DMS114 treated with DMSO at 0.1 percent for 48 hours (cell line): Measurements from ENCODE around the gene DHRS9.

Experiments used
- DNase-seq: peaks from one replicate; lab custom pipeline; 2025; ENCODE audit not compliant: unreplicated experiment; lab: John Stamatoyannopoulos, UW

The DHRS9 gene

DNA sequence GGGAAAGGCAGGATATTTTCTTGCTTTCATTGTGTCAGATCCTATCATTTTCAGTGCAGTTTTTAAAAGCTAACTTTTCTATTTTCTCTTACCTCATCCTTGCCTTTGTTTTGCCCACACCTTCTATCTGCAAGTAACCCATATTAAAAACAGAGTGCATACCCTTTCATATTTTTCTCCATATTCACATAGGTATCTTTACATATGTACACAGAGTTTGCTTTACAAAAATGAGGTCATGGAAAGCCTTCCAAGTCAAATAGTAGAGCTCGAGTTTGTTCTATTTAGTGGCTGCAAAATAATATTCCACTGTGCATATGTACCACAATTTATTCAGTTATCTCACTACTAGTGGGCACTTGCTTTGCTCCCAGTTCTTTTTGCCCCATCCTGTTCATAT, 3.9 kb upstream of the DHRS9 start:
- DNase-seq = no peak

GRCh38 chr2:169065864-169066517, 3.4 kb upstream of the DHRS9 start:
- no peak for DNase-seq

DNA sequence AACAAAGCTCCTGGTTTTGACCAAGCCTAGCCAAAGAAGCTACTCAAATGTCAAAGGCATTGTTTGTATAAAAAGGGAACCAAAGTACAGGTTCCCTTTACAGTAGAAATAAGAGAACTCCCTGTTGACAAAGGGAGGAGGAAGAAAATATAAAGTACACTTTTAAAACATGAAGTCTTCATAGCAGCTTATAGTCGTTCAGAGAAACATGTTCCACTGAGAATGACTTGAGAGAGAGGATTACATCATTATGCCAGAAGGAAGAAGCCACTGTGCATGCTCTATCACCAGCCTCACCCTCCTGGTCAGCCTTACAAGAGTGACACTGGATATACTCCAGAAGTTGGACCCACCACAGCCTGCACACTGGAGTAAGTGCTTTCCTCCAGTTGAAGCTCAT, 2.5 kb upstream of the DHRS9 start:
- no peak for DNase-seq

DNA sequence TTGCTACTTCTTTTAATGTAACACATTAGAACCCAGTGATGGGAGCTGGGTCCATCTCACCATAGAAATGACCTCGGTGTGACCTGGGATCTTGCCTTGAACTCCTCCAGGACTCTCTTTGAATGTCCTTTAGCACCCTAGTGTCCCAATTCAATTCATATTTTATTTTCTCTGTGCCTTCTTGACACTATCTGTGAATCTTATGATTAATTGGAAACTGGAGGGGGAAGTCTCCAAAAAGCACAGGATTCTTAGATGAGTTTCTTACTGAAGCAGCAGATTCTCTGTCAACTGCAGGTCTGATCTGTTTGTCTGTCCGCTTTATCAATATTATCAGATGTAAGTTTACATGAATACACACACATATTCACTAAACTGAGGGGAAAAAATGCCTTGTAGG, 470 bp downstream of the DHRS9 start:
- DNase-seq = no peak

DNA sequence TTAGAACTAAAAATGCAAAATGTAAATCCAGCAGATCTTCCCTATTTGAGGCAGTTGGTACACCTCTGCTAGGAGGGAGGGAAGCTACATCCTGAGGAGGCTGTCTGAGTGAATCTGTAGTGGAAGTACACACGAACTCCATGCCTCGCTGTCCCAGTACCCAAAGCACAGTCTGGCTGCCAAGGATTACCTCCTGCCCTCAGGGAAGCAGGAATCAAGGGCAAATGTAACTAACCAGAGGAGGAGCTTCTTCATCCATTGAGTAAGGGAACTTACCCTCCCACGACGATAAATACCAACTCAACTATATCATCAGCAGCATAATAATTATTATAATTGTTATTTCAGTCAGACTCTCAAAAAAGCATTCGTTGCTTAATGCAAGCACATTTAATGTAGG, 2.1 kb downstream of the DHRS9 start:
- no peak for DNase-seq

GRCh38 chr2:169072163-169072925, 3.0 kb downstream of the DHRS9 start:
- DNase-seq = no peak

DNA sequence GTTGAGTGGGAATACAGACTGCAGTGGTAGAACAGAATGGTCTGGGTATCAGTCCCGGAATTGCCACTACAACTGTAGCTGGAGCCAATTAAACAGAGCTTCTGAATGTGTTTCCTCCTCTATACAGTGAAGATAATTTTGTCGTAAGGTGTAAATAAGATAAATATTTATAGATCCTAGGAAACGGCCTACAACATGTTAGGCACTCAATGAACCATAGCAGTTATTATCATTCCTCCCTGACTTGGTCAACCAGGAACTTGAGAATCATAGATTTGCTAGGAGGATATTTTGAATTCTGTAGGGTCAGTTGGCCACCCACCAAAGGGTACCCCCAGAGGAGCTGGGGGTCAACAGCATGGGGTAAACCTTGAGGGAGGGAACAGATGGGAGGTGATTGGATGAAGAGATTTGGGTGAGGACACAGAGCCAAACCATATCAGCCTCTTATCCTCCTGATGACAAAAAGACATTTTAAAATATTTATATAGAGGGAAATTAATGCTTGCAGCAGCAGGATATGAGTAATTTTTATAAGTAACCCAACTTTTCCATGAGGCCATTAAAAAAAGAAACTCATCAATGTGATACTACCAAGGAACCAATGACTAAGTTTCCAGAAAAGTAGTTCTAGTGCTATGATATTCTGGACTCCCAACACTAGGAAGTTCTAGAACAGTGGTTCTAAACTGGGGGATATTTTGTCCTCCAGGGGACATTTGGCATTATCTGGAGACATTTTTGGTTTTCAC, 4.0 kb downstream of the DHRS9 start:
- DNase-seq = no peak

DNA sequence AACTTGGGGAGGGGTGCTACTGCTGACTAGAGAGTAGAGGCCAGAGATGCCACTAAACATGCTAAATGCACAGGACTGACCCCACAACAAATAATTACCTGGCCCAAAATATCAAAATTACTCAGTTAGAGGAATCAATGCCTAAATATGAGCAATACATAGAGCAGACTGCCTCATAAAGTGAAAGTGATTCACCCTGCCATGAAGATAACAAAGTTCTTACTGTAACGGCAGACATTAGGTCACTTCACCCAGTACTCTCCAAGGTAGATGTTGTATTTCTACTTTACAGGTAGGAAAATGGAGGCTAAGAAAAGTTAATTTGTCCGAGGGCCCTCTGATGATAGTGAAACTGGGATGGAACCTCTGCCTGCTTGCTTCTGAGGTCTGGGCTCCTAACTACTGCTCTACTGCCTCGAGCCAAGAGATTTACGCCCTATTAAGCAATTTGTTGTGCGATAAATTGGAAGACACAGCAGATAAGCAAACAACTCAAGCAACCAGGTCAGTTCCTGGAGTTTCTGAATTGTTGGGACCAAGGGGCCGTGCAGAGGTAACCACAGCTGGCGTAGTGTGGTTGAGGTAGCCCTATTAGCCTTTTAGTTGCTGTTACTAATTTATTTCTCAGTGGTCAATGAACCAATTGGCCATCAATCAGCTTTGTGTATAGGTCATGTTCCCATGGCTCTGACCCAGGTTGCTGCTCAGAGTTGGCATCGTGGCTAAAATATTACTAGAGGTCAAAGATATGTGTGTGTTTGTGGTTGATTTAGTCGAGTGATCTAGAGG, 4.8 kb downstream of the DHRS9 start:
- DNase-seq = no peak

DNA sequence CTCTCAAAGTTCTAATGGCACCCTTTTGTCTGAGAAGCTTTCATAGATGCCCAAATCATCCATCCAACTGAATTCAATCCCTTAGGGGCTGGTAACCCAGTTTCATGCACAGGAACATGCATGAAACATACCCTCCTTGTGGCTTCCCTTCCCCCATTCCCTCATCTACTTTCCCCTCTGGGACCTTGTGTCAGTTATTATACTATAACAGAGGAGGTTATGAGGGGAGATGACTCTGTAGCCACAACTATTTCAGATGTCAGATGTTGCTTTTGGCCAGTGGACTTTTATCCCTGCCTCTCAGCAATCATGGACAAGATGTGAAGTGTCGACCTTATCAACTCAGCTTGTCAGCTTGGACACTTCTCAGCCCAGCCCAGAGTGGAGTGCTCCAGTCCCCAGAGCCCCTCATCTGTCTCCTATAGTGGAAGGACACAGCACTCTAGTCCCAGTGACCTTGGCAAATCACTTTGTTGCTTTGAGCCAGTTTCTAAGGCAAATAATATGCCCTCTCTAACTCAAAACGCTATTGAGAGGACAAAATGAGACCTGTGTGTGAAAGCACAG, 8.4 kb downstream of the DHRS9 start:
- no peak for DNase-seq

GRCh38 chr2:169080250-169081069, 11.1 kb downstream of the DHRS9 start:
- DNase-seq = no peak

GRCh38 chr2:169081551-169081950, 12.2 kb downstream of the DHRS9 start:
- no peak for DNase-seq

DNA sequence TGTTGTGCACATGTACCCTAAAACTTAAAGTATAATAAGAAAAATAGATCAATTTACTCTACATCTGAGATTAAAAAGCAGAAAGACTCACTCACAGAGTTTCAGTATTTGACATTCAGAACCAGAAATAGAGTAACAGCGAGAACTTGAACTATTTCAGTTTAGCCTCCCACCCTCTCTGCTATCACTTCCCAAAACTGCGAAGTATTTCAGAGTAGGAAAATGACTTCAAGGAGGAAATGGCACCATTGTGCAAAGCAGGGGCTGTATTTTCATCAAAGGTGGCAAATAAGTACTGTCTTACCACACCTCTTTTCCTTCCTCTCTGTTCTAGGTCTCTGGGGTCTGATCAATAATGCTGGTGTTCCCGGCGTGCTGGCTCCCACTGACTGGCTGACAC, 13.6 kb downstream of the DHRS9 start:
- DNase-seq = no peak

DNA sequence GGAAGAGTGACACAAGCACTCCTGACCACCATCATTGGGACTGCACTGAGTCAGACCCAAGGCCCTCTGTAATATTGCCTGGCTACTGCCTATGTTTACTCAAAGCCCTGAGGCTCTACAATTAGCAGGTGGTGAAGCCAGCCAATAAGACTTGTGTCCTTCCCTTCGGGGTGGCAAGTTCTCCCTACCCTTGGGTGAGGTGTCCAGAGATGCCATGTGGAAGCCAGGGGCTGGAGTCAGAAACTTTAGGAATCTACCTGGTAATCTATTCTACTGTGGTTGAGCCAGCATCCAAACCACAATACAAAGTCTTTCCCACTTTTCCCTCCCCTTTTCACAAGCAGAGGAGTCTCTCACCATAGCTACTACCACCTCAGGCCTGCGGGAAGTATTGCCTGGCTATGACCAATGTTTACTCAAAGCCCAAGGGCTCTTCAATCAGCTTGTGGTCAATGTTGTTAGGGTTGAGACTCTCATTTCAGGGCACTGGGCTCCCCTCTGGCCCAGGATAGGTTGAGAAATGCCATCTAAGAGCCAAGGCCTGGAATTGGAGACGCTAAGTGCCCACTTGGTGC, 17.6 kb downstream of the DHRS9 start:
- DNase-seq = no peak

DNA sequence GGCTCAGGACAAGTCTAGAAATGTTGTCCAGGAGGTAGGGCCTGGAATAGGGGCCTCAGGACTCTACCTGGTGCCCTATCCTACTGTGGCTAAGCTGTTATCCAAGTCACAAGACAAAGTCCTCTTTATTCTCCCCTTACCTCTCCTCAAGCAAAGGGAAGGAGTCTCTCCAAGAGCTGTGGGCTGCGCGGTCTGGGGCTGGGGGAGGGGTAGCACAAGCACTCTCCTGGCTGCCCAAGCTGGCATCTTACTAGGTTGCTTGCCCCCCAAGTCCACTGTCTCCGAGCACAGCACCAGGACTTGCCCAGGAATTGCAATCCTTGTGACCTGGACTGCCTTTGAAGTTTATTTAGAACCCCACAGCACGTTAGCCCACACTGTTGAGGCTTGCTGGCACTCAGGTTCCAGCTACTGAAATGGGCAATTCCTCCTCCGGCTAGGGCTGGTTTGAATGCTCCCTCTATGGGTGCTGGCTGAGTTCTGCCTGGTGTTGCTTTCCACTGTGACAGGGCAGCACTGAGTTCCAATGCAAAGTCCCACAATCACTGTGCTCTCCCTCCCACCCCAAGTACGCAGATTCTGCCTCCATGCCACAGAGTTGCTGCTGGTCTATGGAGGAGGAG, 18.5 kb downstream of the DHRS9 start:
- DNase-seq = no peak

DNA sequence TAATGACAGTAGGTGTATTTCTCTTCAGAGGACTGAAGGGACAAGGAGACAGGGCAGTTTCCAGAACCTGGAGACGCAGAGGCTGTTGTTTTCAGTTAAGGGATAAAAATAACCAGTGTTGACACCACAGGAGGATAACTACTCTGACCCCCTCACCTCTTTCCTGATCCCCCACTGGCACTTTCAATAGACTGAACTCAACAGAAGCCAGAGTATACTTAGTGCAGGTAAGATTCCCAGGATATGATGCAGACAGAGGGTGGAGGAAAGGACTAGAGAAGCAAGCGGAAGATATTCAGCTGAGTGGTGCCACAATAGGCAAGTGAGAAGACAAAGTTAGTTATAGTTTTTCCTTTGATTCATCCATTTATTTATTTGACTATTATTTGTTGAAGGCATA, 19.8 kb downstream of the DHRS9 start:
- DNase-seq = no peak

DNA sequence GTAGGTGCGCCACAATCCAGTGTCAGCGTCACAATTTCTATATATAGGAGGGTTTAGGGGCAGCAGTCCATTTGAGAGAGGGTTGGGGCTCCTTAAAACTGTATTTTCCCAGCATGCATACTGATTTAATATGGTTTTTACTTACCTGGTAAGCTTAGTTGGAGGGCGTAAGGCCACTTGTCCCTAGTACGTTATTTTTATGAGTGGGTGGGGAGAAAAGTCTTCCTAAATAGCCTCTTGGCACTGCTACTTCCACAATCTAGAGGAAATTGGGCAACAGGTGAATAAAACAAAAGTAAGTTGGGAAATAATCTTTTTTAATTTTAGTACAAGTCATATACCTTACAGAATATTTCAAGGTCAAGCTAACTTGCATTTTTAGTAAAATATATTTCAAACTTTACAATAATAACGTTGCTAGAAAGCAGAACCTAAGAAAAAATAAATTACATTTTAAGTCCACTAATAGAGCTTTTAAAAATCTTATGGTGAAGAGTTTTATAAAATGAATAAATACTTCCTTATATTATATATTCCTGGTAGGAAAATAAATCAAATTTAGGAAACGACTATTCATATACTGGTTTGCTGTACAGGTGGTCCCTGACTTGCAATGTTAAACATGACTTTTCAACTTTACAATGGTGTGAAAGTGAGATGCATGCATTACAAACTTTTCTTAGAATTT, 20.9 kb downstream of the DHRS9 start:
- no peak for DNase-seq

- no peak for DNase-seq
These were observed 21.9 kb downstream of the DHRS9 start for GRCh38 chr2:169091256-169091655.

DNA sequence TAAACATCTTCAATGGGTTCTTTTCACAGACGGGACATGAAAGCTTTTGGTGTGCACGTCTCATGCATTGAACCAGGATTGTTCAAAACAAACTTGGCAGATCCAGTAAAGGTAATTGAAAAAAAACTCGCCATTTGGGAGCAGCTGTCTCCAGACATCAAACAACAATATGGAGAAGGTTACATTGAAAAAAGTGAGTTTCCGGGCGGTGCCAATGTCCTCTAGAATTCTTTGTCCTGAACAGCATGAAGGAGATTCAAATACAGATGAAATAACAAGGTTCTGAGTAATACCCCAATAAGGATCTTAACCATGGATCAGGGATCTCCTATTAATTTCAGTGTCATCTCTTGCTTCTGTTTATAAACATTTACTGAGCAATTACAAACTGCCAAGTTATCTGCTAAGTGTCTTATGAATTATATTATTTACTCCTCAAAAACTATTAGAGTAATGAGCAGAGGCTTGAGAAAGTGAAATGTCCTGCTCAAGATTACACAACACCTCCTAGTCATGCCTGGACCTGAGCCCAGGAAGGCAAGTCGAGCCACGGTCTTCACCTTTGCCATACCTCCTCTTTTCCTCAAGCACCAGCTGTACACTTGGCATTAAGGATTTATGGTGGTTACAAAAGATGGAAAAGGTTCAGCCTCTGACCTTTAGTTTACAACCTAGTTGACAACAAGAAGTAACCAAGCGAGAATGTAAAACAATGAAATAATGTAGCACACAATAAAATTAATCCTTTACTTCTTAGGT, 22.6 kb downstream of the DHRS9 start:
- no peak for DNase-seq
